K562 (cell line): ENCODE data around the gene ZMIZ1. TPM values are rescaled to one million over a fixed set of nuclear protein-coding genes. Genes with fewer than 3 reads are reported as not detected.

Experiments
- ATAC-seq: fragments of 200-7000 bp; cut with Tn5 transposase; 3 replicates; pipeline ENCODE4 v1.9.1; 2020; ENCODE audit warnings: moderate library complexity
- BruUV-seq: library from RNA; stranded (reverse); fragments of 400-500 nt; replicated peaks from 2 replicates; lab custom pipeline; 2021; lab: Mats Ljungman, UMichigan
- CTCF ChIA-PET: fragments of 300-600 bp; formaldehyde crosslinking; extraction: SDS; loops from one replicate; lab custom pipeline; 2021; ENCODE audit warnings: low intra/inter-chr PET ratio; lab: Yijun Ruan, JAX
- POLR2A ChIA-PET: fragments of 300-600, 350-650 bp; sonication (Branson Sonifier 250); formaldehyde crosslinking; extraction: SDS; loops from one replicate; lab custom pipeline; 2021; ENCODE audit warnings: antibody characterized with exemption, inconsistent platforms; lab: Yijun Ruan, JAX
- DNase-seq, 4 experiments: peaks; one replicate each; pipeline versions ENCODE4 v3.0.0 to v3.0.0-alpha.2; 2011 to 2018; ENCODE audit warnings: low spot score in 3 of 4, mixed read lengths in 3 of 4; ENCODE audit errors: extremely low read depth in 1 of 4
- FAIRE-seq: peaks from 2 replicates; lab custom pipeline; 2011; peaks lifted over from hg19 to GRCh38; lab: Jason Lieb, UNC
- H2AFZ ChIP-seq: 2 replicates; pipeline ENCODE4 v1.6.0; 2011; ENCODE audit warnings: low read depth, low read length, control low read depth, inconsistent platforms
- H3K27ac ChIP-seq: fragments of 200-600 bp; 3 replicates; pipeline ENCODE4 v1.8.0; 2011; ENCODE audit warnings: low read depth, mild to moderate bottlenecking, control low read depth, inconsistent platforms, low read length, moderate library complexity, mixed read lengths; ENCODE audit errors: extremely low read depth
- H3K27me3 ChIP-seq, 2 experiments: fragments of 300-600 bp in 1 of 2; 2 replicates in 1 of 2; 3 replicates in 1 of 2; pipeline versions ENCODE4 v1.6.0 to v1.8.0; 2011; ENCODE audit warnings: inconsistent platforms in 2 of 2, low read length in 2 of 2, mild to moderate bottlenecking in 1 of 2, mixed read lengths in 1 of 2, moderate library complexity in 1 of 2; ENCODE audit not compliant: control insufficient read depth in 2 of 2, insufficient read depth in 2 of 2
- H3K36me3 ChIP-seq: fragments of 300-600 bp; 3 replicates; pipeline ENCODE4 v1.8.0; 2011; ENCODE audit warnings: mild to moderate bottlenecking, low read length, inconsistent platforms; ENCODE audit not compliant: control insufficient read depth, insufficient read depth
- H3K4me1 ChIP-seq, 2 experiments: fragments of 200-600 bp in 1 of 2; replicated peaks in 1 of 2; 2 replicates in 1 of 2; 3 replicates in 1 of 2; pipeline versions ENCODE4 v1.5.1 to v1.8.0; 2011; ENCODE audit warnings: inconsistent platforms in 2 of 2, low read length in 2 of 2, mild to moderate bottlenecking in 1 of 2, mixed read lengths in 1 of 2, moderate library complexity in 1 of 2; ENCODE audit not compliant: control insufficient read depth in 2 of 2, insufficient read depth in 2 of 2
- H3K4me2 ChIP-seq: 2 replicates; pipeline ENCODE4 v1.6.1; 2011; ENCODE audit warnings: low read length, control low read depth, inconsistent platforms, mixed read lengths; ENCODE audit not compliant: insufficient read depth
- H3K4me3 ChIP-seq: fragments of 200-600 bp; sonication (generic), shearing (Covaris generic); 2 replicates; pipeline ENCODE4 v1.5.1; 2016; ENCODE audit warnings: control low read depth, inconsistent platforms
- H3K79me2 ChIP-seq: fragments of 200-600 bp; 3 replicates; pipeline ENCODE4 v1.8.0; 2011; ENCODE audit warnings: low read length, inconsistent platforms; ENCODE audit not compliant: control insufficient read depth, insufficient read depth
- H3K9ac ChIP-seq, 2 experiments: 2 replicates each; pipeline versions ENCODE4 v1.6.0 to v1.6.1; 2011; ENCODE audit warnings: low read depth in 2 of 2, low read length in 2 of 2, control low read depth in 1 of 2, inconsistent platforms in 1 of 2, mild to moderate bottlenecking in 1 of 2, mixed read lengths in 1 of 2; ENCODE audit not compliant: insufficient read depth in 1 of 2
- H3K9me1 ChIP-seq: one replicate; pipeline ENCODE4 v1.6.0; 2011; ENCODE audit warnings: inconsistent platforms, mild to moderate bottlenecking, low read length, moderate library complexity; ENCODE audit not compliant: control insufficient read depth, insufficient read depth
- H3K9me3 ChIP-seq: replicated peaks from 2 replicates; pipeline ENCODE4 v1.5.1; 2011; ENCODE audit warnings: low read depth, low read length, inconsistent platforms; ENCODE audit not compliant: control insufficient read depth, insufficient read depth
- H4K20me1 ChIP-seq: replicated peaks from 2 replicates; pipeline ENCODE4 v1.6.1; 2011; ENCODE audit warnings: low read length, inconsistent platforms, mixed read lengths; ENCODE audit not compliant: control insufficient read depth, insufficient read depth
- ATF3 ChIP-seq, 2 experiments: fragments of 450-650 bp in 1 of 2; sonication (generic) in 1 of 2; formaldehyde crosslinking in 1 of 2; IDR thresholded peaks in 1 of 2; conservative IDR thresholded peaks in 1 of 2; 2 replicates each; pipeline versions ENCODE4 v1.6.1 to v1.8.1; 2016 to 2023; ENCODE audit warnings: mild to moderate bottlenecking in 2 of 2, moderate library complexity in 2 of 2, inconsistent platforms in 1 of 2, missing genetic modification reagents in 1 of 2
- BMI1 ChIP-seq: fragments of 150-350 bp; IDR thresholded peaks from 2 replicates; pipeline ENCODE4 v1.6.1; 2014; ENCODE audit warnings: low read length
- COPS2 ChIP-seq: fragments of 450-650 bp; conservative IDR thresholded peaks from 2 replicates; pipeline ENCODE4 v1.6.1; 2016; ENCODE audit warnings: mild to moderate bottlenecking, moderate library complexity
- CTBP1 ChIP-seq: fragments of 450-650 bp; IDR thresholded peaks from 2 replicates; pipeline ENCODE4 v1.6.1; 2016; ENCODE audit warnings: borderline replicate concordance
- HDAC8 ChIP-seq: fragments of 450-650 bp; IDR thresholded peaks from 2 replicates; pipeline ENCODE4 v1.6.1; 2016; ENCODE audit warnings: mild to moderate bottlenecking, missing genetic modification characterization, moderate library complexity, missing compliant biosample characterization
- KDM1A ChIP-seq, 2 experiments: fragments of 450-650 bp; IDR thresholded peaks; 2 replicates each; pipeline ENCODE4 v1.6.1; 2016; ENCODE audit warnings: mild to moderate bottlenecking in 2 of 2
- KLF16 ChIP-seq: IDR thresholded peaks from 2 replicates; pipeline ENCODE4 v1.6.1; 2016; ENCODE audit warnings: antibody characterized with exemption
- MAZ ChIP-seq, 2 experiments: fragments of 450-650 bp in 1 of 2; sonication (generic) in 1 of 2; formaldehyde crosslinking; IDR thresholded peaks in 1 of 2; conservative IDR thresholded peaks in 1 of 2; 2 replicates each; pipeline versions ENCODE4 v1.4.0 to v1.5.0; 2020; ENCODE audit warnings: mild to moderate bottlenecking in 1 of 2, missing genetic modification reagents in 1 of 2
- MBD2 ChIP-seq: sonication (generic); IDR thresholded peaks from 2 replicates; pipeline ENCODE4 v1.6.1; 2016; ENCODE audit warnings: low read depth, borderline replicate concordance
- MTA2 ChIP-seq: fragments of 450-650 bp; IDR thresholded peaks from 2 replicates; pipeline ENCODE4 v1.6.1; 2016; ENCODE audit warnings: low read depth
- NBN ChIP-seq: fragments of 450-650 bp; IDR thresholded peaks from 2 replicates; pipeline ENCODE4 v1.6.1; 2016; ENCODE audit warnings: low read depth, mild to moderate bottlenecking
- NFIC ChIP-seq: fragments of 450-650 bp; IDR thresholded peaks from 2 replicates; pipeline ENCODE4 v1.6.1; 2017; ENCODE audit warnings: mild to moderate bottlenecking, inconsistent platforms
- POLR2B ChIP-seq: fragments of 450-650 bp; IDR thresholded peaks from 2 replicates; pipeline ENCODE4 v1.6.1; 2018; ENCODE audit warnings: low read depth; ENCODE audit not compliant: partially characterized antibody
- RAD21 ChIP-seq, 2 experiments: fragments of 250-450 bp in 1 of 2; fragments of 450-650 bp in 1 of 2; sonication (Bioruptor Pico) in 1 of 2; formaldehyde crosslinking in 1 of 2; IDR thresholded peaks in 1 of 2; conservative IDR thresholded peaks in 1 of 2; 2 replicates each; pipeline versions ENCODE4 v1.4.0 to v1.8.0; 2020 to 2022; ENCODE audit warnings: mild to moderate bottlenecking in 2 of 2, moderate library complexity in 1 of 2
- RFX5 ChIP-seq: IDR thresholded peaks from 2 replicates; pipeline ENCODE4 v1.6.1; 2011; ENCODE audit warnings: low read depth, mild to moderate bottlenecking, improper control_type of control experiment, low read length
- SMARCA5 ChIP-seq: fragments of 450-650 bp; IDR thresholded peaks from 2 replicates; pipeline ENCODE4 v1.6.1; 2016
- STAT5A ChIP-seq: IDR thresholded peaks from 2 replicates; pipeline ENCODE4 v1.6.1; 2012; ENCODE audit warnings: low read length, inconsistent platforms, borderline replicate concordance
- USF1 ChIP-seq: sonication (generic); formaldehyde crosslinking; IDR thresholded peaks from 2 replicates; pipeline ENCODE4 v1.9.0; 2022; ENCODE audit warnings: mild to moderate bottlenecking, missing genetic modification reagents
- YBX1 ChIP-seq: fragments of 450-650 bp; IDR thresholded peaks from 2 replicates; pipeline ENCODE4 v1.7.1; 2016; ENCODE audit warnings: mild to moderate bottlenecking
- ZC3H11A ChIP-seq: IDR thresholded peaks from 2 replicates; pipeline ENCODE4 v1.6.1; 2012; ENCODE audit warnings: low read depth, low read length, improper control_type of control experiment
- ZFPM2 ChIP-seq: fragments of 250-450 bp; sonication (Bioruptor Pico); IDR thresholded peaks from 2 replicates; pipeline ENCODE4 v1.5.1; 2022; ENCODE audit warnings: mild to moderate bottlenecking
- ZNF175 ChIP-seq: fragments of 200-800 bp; sonication (Bioruptor generic); IDR thresholded peaks from 2 replicates; pipeline ENCODE4 v1.6.1; 2016; ENCODE audit warnings: low read depth, mild to moderate bottlenecking, missing genetic modification characterization, missing compliant biosample characterization
- WGBS: fragments of 100-300 bp; shearing (Covaris generic); methylation state at CpG from one replicate; pipeline ENCODE4 v1.1.6; 2016; ENCODE audit warnings: low coverage, mixed read lengths; ENCODE audit not compliant: insufficient coverage; ENCODE audit errors: missing lambda C conversion rate; 5-methylcytosine and 5-hydroxymethylcytosine counted together
- in situ Hi-C: fragments of 300-500 bp; cut with MboI; formaldehyde crosslinking; loops from 4 replicates; pipeline ENCODE4 v1.15.0; 2018; ENCODE audit warnings: inconsistent platforms, mixed read lengths
- intact Hi-C: fragments of 100-400 bp; cut with micrococcal nuclease; formaldehyde crosslinking; loops from 2 replicates; pipeline ENCODE4 v1.14.2; 2022
- polyA plus RNA-seq, 8 experiments: library from polyadenylated mRNA; depleted of rRNA in 4 of 8; stranded (reverse) in 5 of 8; unstranded in 3 of 8; fragments of >200 nt; fragmentation: Nextera tagmentation in 2 of 8; fragmentation: Illumina TruSeq in 1 of 8; extraction: Ambion mirVana in 2 of 8; extraction: Trizol in 1 of 8; gene quantifications; 2 replicates each; pipeline versions ENCODE4 v1.2.1 to v1.2.3, GENCODE V29; 2011 to 2014; ENCODE audit warnings: inconsistent platforms in 1 of 8, missing spikeins in 1 of 8
- total RNA-seq, 7 experiments: library from RNA; depleted of rRNA in 6 of 7; stranded (reverse); fragments of >200 nt in 6 of 7; fragmentation: Illumina TruSeq in 2 of 7; extraction: Trizol in 2 of 7; gene quantifications; 2 replicates each; pipeline versions ENCODE4 v1.2.1 to v1.2.3, GENCODE V29; 2011 to 2021; ENCODE audit warnings: low replicate concordance in 1 of 7

ZMIZ1 gene
- total and polyA plus RNA-seq, 9 of the 15 experiments (the other 6 are each of a cell fraction or from before 2014, with no cell fraction given): 1.0 to 37.3 (median 4.3) TPM

- H3K79me2 ChIP-seq: peaks cover 24% of the 10 kb centered on the region; the same call in 2 of the 3 replicates
- ATAC-seq (no peak), FAIRE-seq (no peak), DNase-seq (peak in 1 of 4 experiments; percentile 57)
- in situ Hi-C loops: loop anchor here (25.0 kb wide), 2 partner anchors 96 to 1146 kb away; partner anchors contain the start of genes POLR3A and RPS24
- no peaks in the 10 kb centered on the region for H3K9me3 ChIP-seq
- H2AFZ ChIP-seq: no peak overlapping the region
- no TSS peak for BruUV-seq
- no peaks in the 10 kb centered on the region for H4K20me1 ChIP-seq
- ChIA-PET CTCF (no interaction called here), POLR2A (interaction anchor here (0.6 to 1.5 kb wide), 8 partner anchors 8 to 210 kb away, joined by 3 to 4 read pairs (median 3); no protein-coding TSS in a partner anchor)
- H3K4me2 ChIP-seq: peak overlapping the region; percentile 34; the same call in 1 of the 2 replicates
- no peaks in the 10 kb centered on the region for H3K27me3 ChIP-seq
- no peaks in the 10 kb centered on the region for H3K9me1 ChIP-seq
- intact Hi-C loops: no loop called here
- peak overlapping the region in 1 of 2 experiments; percentile 71; a peak in 2 of 4 replicates for H3K9ac ChIP-seq
- peaks cover 38% of the 10 kb centered on the region for H3K36me3 ChIP-seq
- H3K27ac ChIP-seq: peak overlapping the region; percentile 11; the same call in 2 of the 3 replicates
- no peak overlapping the region for H3K4me3 ChIP-seq
- H3K4me1 ChIP-seq: peaks cover 90 to 93% of the 10 kb centered on the region in 2 experiments
- WGBS: 35% methylated on average over 14 of the region's 14 CpGs
- TF ChIP-seq MBD2 (no peak), RAD21 (CRISPR knock-in tag; conservative IDR thresholded peaks at IDR 0.05 in 1 of 2, IDR thresholded peaks at IDR 0.05 in 1 of 2) (no peak; a peak in 1 of 4 replicates), BMI1 (no peak), MAZ (CRISPR knock-in tag; conservative IDR thresholded peaks at IDR 0.05 in 1 of 2, IDR thresholded peaks at IDR 0.05 in 1 of 2) (peak in 1 of 2 experiments; percentile 50; a peak in 1 of 4 replicates), ZC3H11A (no peak), NFIC (0 out of 2 replicates have a peak, but pooled peaks have one; percentile 26), MTA2 (peak; percentile 47), RFX5 (no peak), ZNF175 (CRISPR knock-in tag) (0 out of 2 replicates have a peak, but pooled peaks have one; percentile 35), ATF3 (IDR thresholded peaks at IDR 0.05) (peak; percentile 34; the same call in 1 of the 2 replicates), ATF3 (CRISPR knock-in tag; conservative IDR thresholded peaks at IDR 0.05) (no peak; the same call in 1 of the 2 replicates), KDM1A (IDR thresholded peaks at IDR 0.05) (peak; percentile 59 to 78; a peak in 3 of 4 replicates), USF1 (no peak), KLF16 (peak; percentile 45; the same call in 1 of the 2 replicates), SMARCA5 (no peak), COPS2 (no peak), POLR2B (no peak), ZFPM2 (CRISPR knock-in tag) (0 out of 2 replicates have a peak, but pooled peaks have one; percentile 27), HDAC8 (tag) (0 out of 2 replicates have a peak, but pooled peaks have one; percentile 26), CTBP1 (0 out of 2 replicates have a peak, but pooled peaks have one; percentile 57), STAT5A (no peak), YBX1 (no peak), NBN (0 out of 2 replicates have a peak, but pooled peaks have one; percentile 48)
Observed at GRCh38 chr10:79182781-79183467, 114.2 kb downstream of the ZMIZ1 start.
